Neuron (in vitro differentiated cells): ENCODE data around the gene GNB5.
"Not testable (repeated sequence)": the region's sequence is repeated elsewhere in the genome, so short reads cannot be mapped to it uniquely, and the experiment has no call there.

Experiments
- H2AFZ ChIP-seq: one replicate; pipeline ENCODE4 v1.6.1; 2013; ENCODE audit warnings: low read depth, mild to moderate bottlenecking, inconsistent platforms, low read length, moderate library complexity
- H3K27me3 ChIP-seq: one replicate; pipeline ENCODE4 v1.6.1; 2013; ENCODE audit warnings: low read length; ENCODE audit not compliant: insufficient read depth
- H3K36me3 ChIP-seq: one replicate; pipeline ENCODE4 v1.6.1; 2013; ENCODE audit warnings: low read length; ENCODE audit not compliant: insufficient read depth
- H3K4me1 ChIP-seq: one replicate; pipeline ENCODE4 v1.6.1; 2013; ENCODE audit warnings: low read length; ENCODE audit not compliant: insufficient read depth
- H3K4me3 ChIP-seq: 2 replicates; pipeline ENCODE4 v1.5.1; 2013; ENCODE audit warnings: mild to moderate bottlenecking, low read length, moderate library complexity
- H3K9me3 ChIP-seq: one replicate; pipeline ENCODE4 v1.6.1; 2013; ENCODE audit warnings: low read length

GNB5 gene

GRCh38 chr15:52093539-52094510, 97.4 kb downstream of the GNB5 start:
- H3K4me3 ChIP-seq, result no peak overlapping the region
- no peaks in the 10 kb centered on the region for H3K9me3 ChIP-seq
- H3K4me1 ChIP-seq, result no peaks in the 10 kb centered on the region
- no peaks in the 10 kb centered on the region for H3K27me3 ChIP-seq
- no peak overlapping the region for H2AFZ ChIP-seq
- H3K36me3 ChIP-seq, result no peaks in the 10 kb centered on the region

DNA sequence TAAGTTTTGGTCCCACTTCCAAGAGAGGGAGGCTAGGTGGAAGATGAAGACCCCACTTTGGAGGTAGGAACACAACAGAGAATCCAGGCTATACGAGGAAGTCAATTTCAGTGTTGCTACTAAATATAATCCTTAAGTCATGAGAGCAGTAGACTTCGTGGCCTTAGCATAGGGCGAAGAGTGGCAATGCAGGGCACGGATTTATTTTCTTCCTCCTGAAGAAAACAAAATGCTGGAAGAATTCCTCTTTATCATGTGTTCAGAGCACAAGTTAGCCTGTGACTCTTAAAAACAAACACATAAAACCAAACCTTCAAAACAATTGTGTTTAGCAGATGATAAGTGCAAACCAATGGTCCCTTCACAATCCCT, 98.0 kb downstream of the GNB5 start:
- Histone ChIP-seq H3K36me3 (no peaks in the 10 kb centered on the region), H2AFZ (no peak overlapping the region), H3K27me3 (no peaks in the 10 kb centered on the region), H3K4me3 (no peak overlapping the region), H3K4me1 (no peaks in the 10 kb centered on the region), H3K9me3 (peaks cover 2% of the 10 kb centered on the region)

GRCh38 chr15:52090193-52090592, 101.0 kb downstream of the GNB5 start:
- Histone ChIP-seq H3K4me1 (no peaks in the 10 kb centered on the region), H2AFZ (no peak overlapping the region), H3K4me3 (no peak overlapping the region), H3K27me3 (no peaks in the 10 kb centered on the region), H3K36me3 (no peaks in the 10 kb centered on the region), H3K9me3 (peaks cover 10% of the 10 kb centered on the region)

DNA sequence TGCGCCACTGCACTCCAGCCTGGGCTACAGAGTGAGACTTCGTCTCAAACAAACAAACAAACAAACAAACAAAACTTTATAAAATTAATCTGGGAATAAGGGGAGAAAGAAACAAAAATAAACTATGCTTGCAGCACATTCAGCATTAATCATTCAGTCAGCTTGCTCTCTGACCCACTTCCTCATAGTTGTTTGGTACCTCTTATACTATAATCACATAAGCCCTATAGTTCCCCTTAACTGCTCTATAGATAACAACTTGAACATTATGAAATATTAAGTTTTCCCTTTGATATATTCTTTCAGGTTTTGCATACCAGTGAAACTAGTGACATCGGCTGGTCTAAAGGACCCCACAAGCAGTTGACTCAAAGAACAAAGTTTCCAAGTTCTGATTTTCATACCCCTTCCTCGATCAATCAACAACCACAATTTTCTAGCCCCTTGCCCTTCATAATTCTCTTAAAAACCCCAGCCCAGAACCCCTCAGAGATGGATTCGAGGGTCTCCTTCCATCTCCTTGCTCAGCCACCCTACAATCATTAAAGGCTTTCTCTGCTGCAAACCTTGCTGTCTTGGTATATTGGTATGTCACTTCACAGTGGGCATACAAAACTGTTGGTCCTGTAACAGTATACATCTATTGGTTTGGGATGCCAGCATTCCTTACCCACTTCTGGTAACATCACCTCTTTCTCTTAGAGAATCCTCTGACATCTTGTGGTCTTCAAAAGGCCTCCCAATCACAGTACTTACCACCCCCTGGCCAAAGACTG, 105.0 kb downstream of the GNB5 start:
- no peaks in the 10 kb centered on the region for H3K27me3 ChIP-seq
- H3K9me3 ChIP-seq, result peaks cover 10% of the 10 kb centered on the region
- no peaks in the 10 kb centered on the region for H3K36me3 ChIP-seq
- no peak overlapping the region for H2AFZ ChIP-seq
- H3K4me1 ChIP-seq, result no peaks in the 10 kb centered on the region
- H3K4me3 ChIP-seq, result no peak overlapping the region

- Histone ChIP-seq H3K9me3 (peaks cover 10% of the 10 kb centered on the region), H3K4me1 (peaks cover 3% of the 10 kb centered on the region), H2AFZ (no peak overlapping the region), H3K36me3 (no peaks in the 10 kb centered on the region), H3K27me3 (no peaks in the 10 kb centered on the region), H3K4me3 (no peak overlapping the region)
These were observed 105.9 kb downstream of the GNB5 start for GRCh38 chr15:52085299-52085698.

GRCh38 chr15:52083603-52084002, 107.6 kb downstream of the GNB5 start:
- no peak overlapping the region for H3K4me3 ChIP-seq
- no peaks in the 10 kb centered on the region for H3K27me3 ChIP-seq
- peaks cover 3% of the 10 kb centered on the region for H3K4me1 ChIP-seq
- no peak overlapping the region for H2AFZ ChIP-seq
- no peaks in the 10 kb centered on the region for H3K36me3 ChIP-seq
- peaks cover 10% of the 10 kb centered on the region for H3K9me3 ChIP-seq

- H3K4me1 ChIP-seq, H3K36me3 ChIP-seq, H3K27me3 ChIP-seq, H3K4me3 ChIP-seq, H2AFZ ChIP-seq, H3K9me3 ChIP-seq: not testable (repeated sequence)
These were observed 108.2 kb downstream of the GNB5 start for GRCh38 chr15:52083037-52083359.

GRCh38 chr15:52082197-52083036, 108.8 kb downstream of the GNB5 start:
- H3K9me3 ChIP-seq, result peaks cover 7% of the 10 kb centered on the region
- H3K4me3 ChIP-seq, result no peak overlapping the region

GRCh38 chr15:52080706-52081392, 110.3 kb downstream of the GNB5 start:
- H3K4me1 ChIP-seq, result peaks cover 3% of the 10 kb centered on the region

More at GRCh38 chr15:52082197-52083036, 108.8 kb downstream of the GNB5 start:
- Histone ChIP-seq H2AFZ (no peak overlapping the region), H3K36me3 (no peaks in the 10 kb centered on the region), H3K27me3 (no peaks in the 10 kb centered on the region), H3K4me1 (peaks cover 3% of the 10 kb centered on the region)

DNA sequence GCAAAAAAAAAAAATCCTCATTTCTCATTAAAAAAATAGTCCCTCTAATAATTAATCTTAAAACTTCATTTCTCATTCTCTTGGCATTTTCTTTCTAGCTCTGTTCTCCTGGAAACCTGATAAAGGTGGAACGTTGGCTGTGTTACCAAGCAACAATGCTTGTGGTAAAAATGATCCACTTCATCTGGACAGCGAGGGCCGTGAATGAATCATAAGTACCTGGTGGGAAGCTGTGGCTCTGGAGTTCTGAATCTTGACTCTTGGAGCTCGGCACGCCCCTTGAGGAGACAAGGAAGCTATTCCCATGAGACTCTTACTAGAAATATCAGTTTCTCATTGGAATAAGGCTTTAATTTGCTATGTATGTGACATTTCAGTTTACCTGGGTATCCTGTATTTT, 111.2 kb downstream of the GNB5 start:
- Histone ChIP-seq H2AFZ (no peak overlapping the region), H3K9me3 (no peaks in the 10 kb centered on the region), H3K4me1 (peaks cover 3% of the 10 kb centered on the region), H3K4me3 (no peak overlapping the region), H3K27me3 (no peaks in the 10 kb centered on the region), H3K36me3 (no peaks in the 10 kb centered on the region)

More at GRCh38 chr15:52080706-52081392, 110.3 kb downstream of the GNB5 start:
- Histone ChIP-seq H3K27me3 (no peaks in the 10 kb centered on the region), H3K36me3 (no peaks in the 10 kb centered on the region), H3K9me3 (no peaks in the 10 kb centered on the region), H2AFZ (no peak overlapping the region), H3K4me3 (no peak overlapping the region)

- H2AFZ ChIP-seq, result no peak overlapping the region
- H3K36me3 ChIP-seq, result no peaks in the 10 kb centered on the region
- H3K4me1 ChIP-seq, result peaks cover 3% of the 10 kb centered on the region
- H3K27me3 ChIP-seq, result no peaks in the 10 kb centered on the region
- no peak overlapping the region for H3K4me3 ChIP-seq
- no peaks in the 10 kb centered on the region for H3K9me3 ChIP-seq
These were observed 112.1 kb downstream of the GNB5 start for GRCh38 chr15:52078876-52079700.
